Activated naive CD8-positive, alpha-beta T cell treated with anti-CD3 and anti-CD28 coated beads for 36 hours (primary cell): ENCODE results near the gene NOCT. TPM values are rescaled to one million over a fixed set of nuclear protein-coding genes. Genes with fewer than 3 reads are reported as not detected.

ENCODE experiments used
- DNase-seq: peaks from one replicate; pipeline ENCODE4 v3.0.0; 2021
- H3K27ac Mint-ChIP-seq: one replicate; pipeline ENCODE4 v1.8.0; 2022; ENCODE audit warnings: mild to moderate bottlenecking, moderate library complexity, mixed read lengths
- H3K27me3 Mint-ChIP-seq: one replicate; pipeline ENCODE4 v1.8.0; 2022; ENCODE audit warnings: mild to moderate bottlenecking, mixed read lengths
- H3K36me3 Mint-ChIP-seq: one replicate; pipeline ENCODE4 v1.8.0; 2021; ENCODE audit warnings: mild to moderate bottlenecking, mixed read lengths
- H3K4me1 Mint-ChIP-seq: one replicate; pipeline ENCODE4 v1.8.0; 2021; ENCODE audit warnings: mixed read lengths
- H3K4me3 Mint-ChIP-seq: one replicate; pipeline ENCODE4 v1.8.0; 2022; ENCODE audit warnings: mild to moderate bottlenecking, moderate library complexity, mixed read lengths
- H3K9me3 Mint-ChIP-seq: one replicate; pipeline ENCODE4 v1.8.0; 2022; ENCODE audit warnings: mixed read lengths
- total RNA-seq, 2 experiments: library from RNA; stranded (reverse); gene quantifications; one replicate each; pipeline ENCODE4 v1.2.3, GENCODE V29; 2021

The NOCT gene
- total RNA-seq: 10 to 100 TPM; 21.5 to 22.9 TPM

DNA sequence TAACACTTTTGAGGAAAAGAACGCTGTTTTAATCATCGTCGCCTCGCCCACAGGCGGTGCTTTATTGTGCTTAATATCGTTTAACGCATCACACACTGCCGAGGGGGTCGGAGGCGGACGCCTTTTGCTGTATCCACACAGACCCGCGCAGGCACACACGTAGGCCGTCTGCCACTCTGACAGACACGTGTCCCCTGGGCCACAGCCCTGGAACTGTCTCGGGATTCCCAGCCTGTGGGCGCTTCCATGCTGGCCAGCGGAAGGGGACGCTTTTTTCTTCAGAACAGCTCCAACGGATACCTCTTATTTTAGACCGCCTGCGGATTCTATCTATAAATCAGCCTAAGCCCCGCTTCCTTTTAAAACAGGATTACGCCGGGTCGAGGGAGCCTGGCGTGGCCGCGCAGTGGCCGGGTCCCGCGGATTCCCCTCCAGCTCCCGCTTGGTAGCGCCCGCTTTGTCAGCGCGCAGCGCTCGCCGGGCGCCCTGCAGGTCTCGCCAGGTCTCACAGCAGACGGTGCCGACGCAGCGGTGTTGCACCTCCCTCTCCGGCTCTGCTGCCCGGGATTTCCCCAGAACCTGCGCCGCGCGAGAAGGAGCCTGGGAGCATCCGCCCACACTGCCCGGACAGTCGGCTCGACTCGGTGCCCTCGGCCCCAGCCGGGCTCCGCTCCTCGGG, at the start of gene NOCT:
NOCT (plus strand) TSS at position 513 of the 679 bp plus-strand sequence. CDS start 201 bp downstream, outside the sequence.
- H3K36me3 Mint-ChIP-seq: peaks cover 22% of the 10 kb centered on the region
- H3K27me3 Mint-ChIP-seq: no peaks in the 10 kb centered on the region
- no peaks in the 10 kb centered on the region for H3K9me3 Mint-ChIP-seq
- peak; percentile 97 for DNase-seq
- H3K4me3 Mint-ChIP-seq: peak within 1 kb of the TSS; percentile 90
- peak within 1 kb of the TSS; percentile 98 for H3K27ac Mint-ChIP-seq
- H3K4me1 Mint-ChIP-seq: peaks cover 34% of the 10 kb centered on the region

DNA sequence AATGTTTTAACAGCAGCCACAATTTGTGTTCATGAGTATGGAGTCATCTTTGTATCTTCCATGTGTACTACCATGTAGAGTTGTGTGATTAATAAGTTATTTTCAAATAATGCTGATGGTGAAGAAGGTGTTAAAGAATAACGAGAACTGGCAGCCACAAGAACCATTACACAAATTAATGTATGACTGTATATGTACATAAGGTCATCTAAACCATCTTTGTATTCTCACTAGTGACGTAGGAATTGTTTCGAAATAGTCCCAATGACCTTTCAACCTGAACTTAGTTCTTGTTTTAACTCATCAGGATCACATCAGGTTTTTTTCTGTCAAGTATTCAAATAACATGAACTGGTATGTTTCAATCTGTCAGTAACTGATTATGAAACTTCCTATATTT, 48.3 kb upstream of the NOCT start:
- Mint-ChIP-seq H3K27ac (no peak overlapping the region), H3K36me3 (no peaks in the 10 kb centered on the region), H3K9me3 (no peaks in the 10 kb centered on the region), H3K4me3 (no peak overlapping the region), H3K27me3 (no peaks in the 10 kb centered on the region), H3K4me1 (no peaks in the 10 kb centered on the region)
- DNase-seq: no peak

- H3K27me3 Mint-ChIP-seq: no peaks in the 10 kb centered on the region
- DNase-seq: no peak
- H3K4me1 Mint-ChIP-seq: no peaks in the 10 kb centered on the region
- no peak overlapping the region for H3K4me3 Mint-ChIP-seq
- H3K9me3 Mint-ChIP-seq: no peaks in the 10 kb centered on the region
- no peak overlapping the region for H3K27ac Mint-ChIP-seq
- H3K36me3 Mint-ChIP-seq: no peaks in the 10 kb centered on the region
Observed at GRCh38 chr4:138972956-138973801, 42.4 kb upstream of the NOCT start.

- Mint-ChIP-seq H3K27ac (no peak overlapping the region), H3K9me3 (no peaks in the 10 kb centered on the region), H3K4me1 (no peaks in the 10 kb centered on the region), H3K4me3 (no peak overlapping the region), H3K27me3 (no peaks in the 10 kb centered on the region), H3K36me3 (no peaks in the 10 kb centered on the region)
- DNase-seq: no peak
Observed at GRCh38 chr4:138975225-138975624, 40.4 kb upstream of the NOCT start.

- no peak overlapping the region for H3K4me3 Mint-ChIP-seq
- H3K27me3 Mint-ChIP-seq: no peaks in the 10 kb centered on the region
- DNase-seq: no peak
- H3K9me3 Mint-ChIP-seq: no peaks in the 10 kb centered on the region
- H3K27ac Mint-ChIP-seq: no peak overlapping the region
- H3K4me1 Mint-ChIP-seq: no peaks in the 10 kb centered on the region
- no peaks in the 10 kb centered on the region for H3K36me3 Mint-ChIP-seq
Observed at GRCh38 chr4:138976526-138976925, 39.1 kb upstream of the NOCT start.

- Mint-ChIP-seq H3K27me3 (no peaks in the 10 kb centered on the region), H3K4me1 (no peaks in the 10 kb centered on the region), H3K36me3 (no peaks in the 10 kb centered on the region), H3K27ac (no peak overlapping the region), H3K9me3 (no peaks in the 10 kb centered on the region), H3K4me3 (no peak overlapping the region)
- DNase-seq: no peak
Observed at GRCh38 chr4:138977524-138977923, 38.1 kb upstream of the NOCT start.

DNA sequence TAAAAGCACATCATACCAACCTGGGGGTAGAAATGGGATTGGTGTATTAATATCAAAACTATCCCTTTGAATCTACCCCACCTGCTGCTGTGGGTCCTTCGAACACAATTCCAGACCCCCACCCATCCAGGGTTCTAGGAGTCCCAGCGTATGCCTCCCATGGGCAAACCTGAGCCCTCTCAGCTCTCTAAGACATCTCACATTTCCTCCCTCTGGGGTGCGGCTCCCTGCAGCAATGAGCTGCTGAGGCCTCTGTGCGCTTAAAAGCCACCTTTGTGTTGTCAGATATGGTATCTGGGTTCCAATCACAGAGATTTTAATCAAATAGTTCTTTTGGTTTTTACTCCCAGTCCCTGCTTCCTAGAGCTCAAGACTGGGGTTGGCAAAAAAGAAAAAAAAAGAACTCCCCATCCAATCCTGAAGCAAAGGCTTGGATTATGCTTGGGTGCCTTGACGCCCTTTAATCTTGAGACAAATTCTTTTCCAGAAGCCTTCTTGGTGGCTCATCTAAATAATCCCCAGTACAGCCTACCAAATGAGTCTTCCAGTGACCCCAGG, 37.5 kb upstream of the NOCT start:
- H3K27me3 Mint-ChIP-seq: no peaks in the 10 kb centered on the region
- no peaks in the 10 kb centered on the region for H3K36me3 Mint-ChIP-seq
- no peak for DNase-seq
- H3K27ac Mint-ChIP-seq: no peak overlapping the region
- H3K4me3 Mint-ChIP-seq: no peak overlapping the region
- H3K4me1 Mint-ChIP-seq: no peaks in the 10 kb centered on the region
- H3K9me3 Mint-ChIP-seq: no peaks in the 10 kb centered on the region

GRCh38 chr4:138978600-138978999, 37.0 kb upstream of the NOCT start:
- Mint-ChIP-seq H3K36me3 (no peaks in the 10 kb centered on the region), H3K27me3 (no peaks in the 10 kb centered on the region), H3K27ac (no peak overlapping the region), H3K4me1 (no peaks in the 10 kb centered on the region), H3K9me3 (no peaks in the 10 kb centered on the region), H3K4me3 (no peak overlapping the region)
- DNase-seq: no peak

GRCh38 chr4:138979742-138980141, 35.8 kb upstream of the NOCT start:
- no peak for DNase-seq
- no peak overlapping the region for H3K27ac Mint-ChIP-seq
- no peaks in the 10 kb centered on the region for H3K36me3 Mint-ChIP-seq
- H3K4me1 Mint-ChIP-seq: no peaks in the 10 kb centered on the region
- H3K9me3 Mint-ChIP-seq: no peaks in the 10 kb centered on the region
- H3K4me3 Mint-ChIP-seq: no peak overlapping the region
- H3K27me3 Mint-ChIP-seq: no peaks in the 10 kb centered on the region

DNA sequence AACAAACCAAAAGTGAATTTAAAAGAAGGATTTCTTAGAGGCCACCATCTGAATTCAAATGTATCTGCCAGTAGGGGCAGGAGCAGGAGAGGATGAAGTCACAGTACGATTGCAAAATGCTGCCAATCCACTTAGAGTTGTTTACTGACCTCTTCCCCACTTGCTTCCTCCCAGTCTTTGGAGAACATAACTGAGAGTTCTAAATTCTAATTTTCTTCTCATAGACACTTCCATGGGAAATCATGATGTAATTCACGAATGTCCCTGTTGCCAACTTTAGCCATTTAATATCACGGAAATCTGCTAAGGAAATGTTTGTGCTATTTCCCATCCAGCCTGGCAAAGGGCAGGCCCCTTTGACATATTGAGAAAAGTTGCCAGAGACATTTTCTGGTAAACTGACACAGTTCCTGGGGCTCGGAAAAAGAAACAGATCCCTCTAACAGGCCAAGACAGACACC, 33.6 kb upstream of the NOCT start:
- DNase-seq: no peak
- Mint-ChIP-seq H3K4me3 (no peak overlapping the region), H3K36me3 (no peaks in the 10 kb centered on the region), H3K27ac (no peak overlapping the region), H3K27me3 (no peaks in the 10 kb centered on the region), H3K9me3 (no peaks in the 10 kb centered on the region), H3K4me1 (no peaks in the 10 kb centered on the region)

DNA sequence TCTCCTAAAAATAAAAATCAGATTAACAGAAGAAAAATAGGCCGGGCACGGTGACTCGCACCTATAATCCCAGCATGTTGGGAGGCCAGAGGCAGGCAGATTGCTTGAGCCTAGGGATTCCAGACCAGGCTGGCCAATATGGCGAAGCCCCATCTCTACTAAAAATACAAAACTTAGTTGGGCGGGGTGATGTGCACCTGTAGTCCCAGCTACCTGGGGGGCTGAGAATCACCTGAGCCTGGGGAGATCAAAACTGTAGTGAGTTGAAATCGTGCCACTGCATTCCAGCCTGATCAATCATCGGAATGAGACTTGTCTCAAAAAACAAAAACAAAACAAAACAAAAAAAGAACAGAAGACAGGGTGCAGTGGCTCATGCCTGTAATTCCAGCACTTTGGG, 32.8 kb upstream of the NOCT start:
- no peak for DNase-seq
- Mint-ChIP-seq H3K4me1 (no peaks in the 10 kb centered on the region), H3K9me3 (no peaks in the 10 kb centered on the region), H3K36me3 (no peaks in the 10 kb centered on the region), H3K27me3 (no peaks in the 10 kb centered on the region), H3K4me3 (no peak overlapping the region), H3K27ac (no peak overlapping the region)

GRCh38 chr4:138983690-138984089, 31.9 kb upstream of the NOCT start:
- H3K4me1 Mint-ChIP-seq: no peaks in the 10 kb centered on the region
- DNase-seq: no peak
- H3K4me3 Mint-ChIP-seq: no peak overlapping the region
- H3K27ac Mint-ChIP-seq: no peak overlapping the region
- H3K36me3 Mint-ChIP-seq: no peaks in the 10 kb centered on the region
- H3K9me3 Mint-ChIP-seq: no peaks in the 10 kb centered on the region
- H3K27me3 Mint-ChIP-seq: no peaks in the 10 kb centered on the region

- H3K27ac Mint-ChIP-seq: no peak overlapping the region
- no peak for DNase-seq
- H3K4me1 Mint-ChIP-seq: no peaks in the 10 kb centered on the region
- H3K9me3 Mint-ChIP-seq: no peaks in the 10 kb centered on the region
- H3K4me3 Mint-ChIP-seq: no peak overlapping the region
- no peaks in the 10 kb centered on the region for H3K27me3 Mint-ChIP-seq
- H3K36me3 Mint-ChIP-seq: no peaks in the 10 kb centered on the region
Observed at GRCh38 chr4:138984647-138985046, 30.9 kb upstream of the NOCT start.

DNA sequence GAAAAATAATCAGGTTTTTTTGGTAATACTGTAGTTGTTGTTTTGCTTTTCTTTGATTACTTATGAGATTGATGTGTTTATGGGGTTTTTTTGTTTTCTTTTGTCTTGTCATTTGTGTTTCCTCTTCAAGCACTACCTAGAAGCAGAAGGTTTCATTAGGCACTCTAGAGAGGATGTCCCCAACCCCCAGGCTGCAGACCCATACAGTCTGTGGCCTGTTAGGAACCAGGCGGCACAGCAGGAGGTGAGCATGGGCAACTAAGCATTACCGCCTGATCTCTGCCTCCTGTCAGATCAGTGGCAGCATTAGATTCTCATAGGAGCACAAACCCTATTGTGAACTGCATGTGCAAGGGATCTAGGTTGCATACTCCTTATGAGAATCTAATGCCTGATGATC, 22.9 kb upstream of the NOCT start:
- DNase-seq: no peak
- Mint-ChIP-seq H3K27me3 (no peaks in the 10 kb centered on the region), H3K27ac (no peak overlapping the region), H3K9me3 (no peaks in the 10 kb centered on the region), H3K36me3 (no peaks in the 10 kb centered on the region), H3K4me3 (no peak overlapping the region), H3K4me1 (no peaks in the 10 kb centered on the region)

GRCh38 chr4:138996090-138996489, 19.5 kb upstream of the NOCT start:
- no peak for DNase-seq
- no peaks in the 10 kb centered on the region for H3K4me1 Mint-ChIP-seq
- no peaks in the 10 kb centered on the region for H3K36me3 Mint-ChIP-seq
- H3K9me3 Mint-ChIP-seq: no peaks in the 10 kb centered on the region
- no peak overlapping the region for H3K4me3 Mint-ChIP-seq
- no peak overlapping the region for H3K27ac Mint-ChIP-seq
- H3K27me3 Mint-ChIP-seq: no peaks in the 10 kb centered on the region
